CD4-positive, alpha-beta T cell (primary cell): ENCODE data around the gene KCTD16. TPM values are rescaled to one million over a fixed set of nuclear protein-coding genes. Genes with fewer than 3 reads are reported as not detected.

Experiments used
- ATAC-seq: fragments of 200-7000 bp; cut with Tn5 transposase; one replicate; pipeline ENCODE4 v1.10.0; 2022; ENCODE audit warnings: mild to moderate bottlenecking; ENCODE audit not compliant: poor library complexity
- CTCF ChIA-PET: fragments of 350-600 bp; sonication (Branson Sonifier 250); formaldehyde crosslinking; loops from one replicate; lab custom pipeline; 2021; ENCODE audit warnings: antibody characterized with exemption, inconsistent platforms; lab: Charles Lee
- POLR2A ChIA-PET: fragments of 350-600 bp; sonication (Branson Sonifier 250); formaldehyde crosslinking; loops from one replicate; lab custom pipeline; 2021; ENCODE audit warnings: antibody characterized with exemption, inconsistent platforms; lab: Charles Lee
- DNase-seq, 14 experiments: peaks; one replicate each; pipeline ENCODE4 v3.0.0-alpha.2; 2013 to 2020; ENCODE audit warnings: mixed read lengths in 2 of 14
- H3K27ac ChIP-seq, 2 donors: one replicate each; pipeline versions ENCODE4 v1.5.1 to v1.7.0; 2013; ENCODE audit warnings: low read length in 2 of 2, low read depth in 1 of 2, mild to moderate bottlenecking in 1 of 2
- H3K27me3 ChIP-seq, 2 experiments: 1 replicate in 1 of 2; 2 replicates in 1 of 2; pipeline versions ENCODE4 v1.6.1 to v1.7.0; 2013; ENCODE audit warnings: low read length in 2 of 2, control low read depth in 1 of 2, mild to moderate bottlenecking in 1 of 2, moderate library complexity in 1 of 2; ENCODE audit not compliant: insufficient read depth in 2 of 2, control insufficient read depth in 1 of 2
- H3K36me3 ChIP-seq: one replicate; pipeline ENCODE4 v1.6.1; 2013; ENCODE audit warnings: low read length, control low read depth; ENCODE audit not compliant: insufficient read depth
- H3K4me1 ChIP-seq: one replicate; pipeline ENCODE4 v1.6.1; 2013; ENCODE audit warnings: low read length, control low read depth; ENCODE audit not compliant: insufficient read depth
- H3K4me3 ChIP-seq: one replicate; pipeline ENCODE4 v1.5.1; 2013; ENCODE audit warnings: mild to moderate bottlenecking, low read length, moderate library complexity
- H3K9me3 ChIP-seq, 2 experiments: 1 replicate in 1 of 2; 2 replicates in 1 of 2; pipeline versions ENCODE4 v1.6.1 to v1.7.0; 2013; ENCODE audit warnings: low read length in 2 of 2, mild to moderate bottlenecking in 2 of 2, control low read depth in 1 of 2, moderate library complexity in 1 of 2; ENCODE audit not compliant: control insufficient read depth in 1 of 2, insufficient read depth in 1 of 2
- H3K27ac Mint-ChIP-seq: one replicate; pipeline ENCODE4 v1.8.0; 2020; ENCODE audit warnings: mixed read lengths
- H3K27me3 Mint-ChIP-seq: one replicate; pipeline ENCODE4 v1.8.0; 2021; ENCODE audit warnings: mixed read lengths
- H3K36me3 Mint-ChIP-seq: one replicate; pipeline ENCODE4 v1.8.0; 2021; ENCODE audit warnings: low read depth, mixed read lengths
- H3K4me1 Mint-ChIP-seq: one replicate; pipeline ENCODE4 v1.8.0; 2021; ENCODE audit warnings: low read depth, mixed read lengths
- H3K4me3 Mint-ChIP-seq: one replicate; pipeline ENCODE4 v1.8.0; 2020; ENCODE audit warnings: mild to moderate bottlenecking, mixed read lengths
- H3K9me3 Mint-ChIP-seq: one replicate; pipeline ENCODE4 v1.8.0; 2020; ENCODE audit warnings: mixed read lengths
- CTCF ChIP-seq: fragments of 200-600 bp; IDR thresholded peaks from one replicate; pipeline ENCODE4 v1.8.0; 2022; ENCODE audit warnings: antibody characterized with exemption, mild to moderate bottlenecking
- intact Hi-C, 2 experiments: fragments of 100-400 bp; cut with DNase I in 1 of 2; cut with micrococcal nuclease in 1 of 2; formaldehyde crosslinking; loops; one replicate each; pipeline versions ENCODE4 v1.15.1 to v1.9.0; 2023 to 2025; cut with DNase I, micrococcal nuclease
- total RNA-seq, 174 experiments: library from RNA in 2 of 174; stranded (reverse) in 2 of 174; gene quantifications; one replicate each; pipeline ENCODE4 v1.2.3 and lab custom pipeline; 2021 to 2026

The KCTD16 gene
- total RNA-seq, 2 experiments from 2014 or later, result not detected

GRCh38 chr5:144249755-144250464 is 79.2 kb downstream of the KCTD16 start:
- no peak overlapping the region for H3K27ac Mint-ChIP-seq
- no peak for ATAC-seq

GRCh38 chr5:144254552-144254951 is 83.9 kb downstream of the KCTD16 start:
- no peaks in the 10 kb centered on the region for H3K4me1 ChIP-seq
- peaks cover 4 to 14% of the 10 kb centered on the region in 2 experiments for H3K27me3 ChIP-seq
- intact Hi-C loops, result no loop called here
- no peaks in the 10 kb centered on the region for H3K9me3 Mint-ChIP-seq
- H3K9me3 ChIP-seq, result no peaks in the 10 kb centered on the region
- no peak overlapping the region for H3K27ac ChIP-seq
- no peak for TF ChIP-seq CTCF
- H3K36me3 Mint-ChIP-seq, result no peaks in the 10 kb centered on the region
- H3K27ac Mint-ChIP-seq, result no peak overlapping the region
- peaks cover 46% of the 10 kb centered on the region for H3K27me3 Mint-ChIP-seq
- no peaks in the 10 kb centered on the region for H3K36me3 ChIP-seq
- no peak overlapping the region for H3K4me3 Mint-ChIP-seq
- H3K4me1 Mint-ChIP-seq, result no peaks in the 10 kb centered on the region
- DNase-seq (no peak), ATAC-seq (no peak)
- ChIA-PET POLR2A (no interaction called here), CTCF (interaction anchor here (1.8 kb wide), 1 partner anchor 10 kb away, joined by 3 read pairs; no protein-coding TSS in a partner anchor)
- H3K4me3 ChIP-seq, result no peak overlapping the region

More at GRCh38 chr5:144249755-144250464, 79.2 kb downstream of the KCTD16 start:
- H3K27me3 ChIP-seq, result peaks cover 4 to 6% of the 10 kb centered on the region in 2 experiments
- no peaks in the 10 kb centered on the region for H3K36me3 ChIP-seq
- H3K4me3 Mint-ChIP-seq, result no peak overlapping the region
- intact Hi-C loops, result no loop called here
- H3K9me3 ChIP-seq, result no peaks in the 10 kb centered on the region
- no peaks in the 10 kb centered on the region for H3K4me1 Mint-ChIP-seq
- peaks cover 44% of the 10 kb centered on the region for H3K27me3 Mint-ChIP-seq
- POLR2A ChIA-PET, result no interaction called here
- no peaks in the 10 kb centered on the region for H3K4me1 ChIP-seq
- DNase-seq, result no peak
- TF ChIP-seq CTCF, result no peak
- H3K27ac ChIP-seq, result no peak overlapping the region
- CTCF ChIA-PET, result no interaction called here
- no peak overlapping the region for H3K4me3 ChIP-seq
- no peaks in the 10 kb centered on the region for H3K9me3 Mint-ChIP-seq
- no peaks in the 10 kb centered on the region for H3K36me3 Mint-ChIP-seq

GRCh38 chr5:144260121-144260520 is 89.4 kb downstream of the KCTD16 start:
- H3K27ac ChIP-seq, result no peak overlapping the region
- no peaks in the 10 kb centered on the region for H3K4me1 Mint-ChIP-seq
- no peak for ATAC-seq
- no peaks in the 10 kb centered on the region for H3K36me3 ChIP-seq
- H3K4me3 Mint-ChIP-seq, result no peak overlapping the region
- H3K9me3 ChIP-seq, result no peaks in the 10 kb centered on the region
- H3K27me3 ChIP-seq, result peaks cover 0 to 9% of the 10 kb centered on the region in 2 experiments
- H3K4me3 ChIP-seq, result no peak overlapping the region
- peaks cover 47% of the 10 kb centered on the region for H3K27me3 Mint-ChIP-seq
- no peak for DNase-seq
- no peaks in the 10 kb centered on the region for H3K9me3 Mint-ChIP-seq
- H3K27ac Mint-ChIP-seq, result no peak overlapping the region
- POLR2A ChIA-PET, result interaction anchor here (0.7 kb wide), 1 partner anchor 50 kb away, joined by 3 read pairs; no protein-coding TSS in a partner anchor
- CTCF ChIA-PET, result no interaction called here
- H3K4me1 ChIP-seq, result no peaks in the 10 kb centered on the region
- H3K36me3 Mint-ChIP-seq, result no peaks in the 10 kb centered on the region
- intact Hi-C loops, result no loop called here
- no peak for TF ChIP-seq CTCF
